ENCODE data around the gene BCL2. TPM values are rescaled to one million over a fixed set of nuclear protein-coding genes. Genes with fewer than 3 reads are reported as not detected.

BCL2 gene
- total and polyA plus RNA-seq, 2 donors from 2014 or later, result 6.0 to 39.2 TPM

- Histone ChIP-seq H3K9me3 (ENCODE audit: control insufficient read depth in 2 of 3, insufficient read depth in 1 of 3, low read length in 3 of 3) (no peaks in the 10 kb centered on the region), H3K36me3 (ENCODE audit: control insufficient read depth in 2 of 3, insufficient read depth in 3 of 3, low read length in 3 of 3) (no peaks in the 10 kb centered on the region), H3K4me3 (ENCODE audit: low read length in 3 of 3) (no peak overlapping the region), H3K27ac (ENCODE audit: low read depth in 2 of 2, low read length in 2 of 2) (no peak overlapping the region), H3K9ac (ENCODE audit: low read length in 3 of 3) (no peak overlapping the region), H3K27me3 (ENCODE audit: control insufficient read depth, insufficient read depth, low read length) (no peaks in the 10 kb centered on the region), H3K4me1 (ENCODE audit: control insufficient read depth in 2 of 3, insufficient read depth in 2 of 3, low read depth in 1 of 3, low read length in 3 of 3) (peaks cover 2 to 7% (median 5%) of the 10 kb centered on the region in 3 donors)
- no peak for FAIRE-seq
- intact Hi-C loops (cut with DNase I), result no loop called here
- TF ChIP-seq CTCF (IDR thresholded peaks at IDR 0.05; ENCODE audit: borderline replicate concordance, extremely low read depth, insufficient read depth), result no peak
- DNase-seq, result no peak
Observed at GRCh38 chr18:63182861-63183260, 136.7 kb downstream of the BCL2 start.

GRCh38 chr18:63182310-63182772 lies 137.2 kb downstream of the BCL2 start:
- Histone ChIP-seq H3K27me3 (ENCODE audit: control insufficient read depth, insufficient read depth, low read length) (no peaks in the 10 kb centered on the region), H3K4me1 (ENCODE audit: control insufficient read depth in 2 of 3, insufficient read depth in 2 of 3, low read depth in 1 of 3, low read length in 3 of 3) (peaks cover 2 to 11% (median 8%) of the 10 kb centered on the region in 3 donors), H3K4me3 (ENCODE audit: low read length in 3 of 3) (no peak overlapping the region), H3K27ac (ENCODE audit: low read depth in 2 of 2, low read length in 2 of 2) (no peak overlapping the region), H3K36me3 (ENCODE audit: control insufficient read depth in 2 of 3, insufficient read depth in 3 of 3, low read length in 3 of 3) (no peaks in the 10 kb centered on the region), H3K9ac (ENCODE audit: low read length in 3 of 3) (no peak overlapping the region), H3K9me3 (ENCODE audit: control insufficient read depth in 2 of 3, insufficient read depth in 1 of 3, low read length in 3 of 3) (no peaks in the 10 kb centered on the region)
- intact Hi-C loops (cut with DNase I), result no loop called here
- TF ChIP-seq CTCF (IDR thresholded peaks at IDR 0.05; ENCODE audit: borderline replicate concordance, extremely low read depth, insufficient read depth), result no peak
- FAIRE-seq (no peak), DNase-seq (no peak)

DNA sequence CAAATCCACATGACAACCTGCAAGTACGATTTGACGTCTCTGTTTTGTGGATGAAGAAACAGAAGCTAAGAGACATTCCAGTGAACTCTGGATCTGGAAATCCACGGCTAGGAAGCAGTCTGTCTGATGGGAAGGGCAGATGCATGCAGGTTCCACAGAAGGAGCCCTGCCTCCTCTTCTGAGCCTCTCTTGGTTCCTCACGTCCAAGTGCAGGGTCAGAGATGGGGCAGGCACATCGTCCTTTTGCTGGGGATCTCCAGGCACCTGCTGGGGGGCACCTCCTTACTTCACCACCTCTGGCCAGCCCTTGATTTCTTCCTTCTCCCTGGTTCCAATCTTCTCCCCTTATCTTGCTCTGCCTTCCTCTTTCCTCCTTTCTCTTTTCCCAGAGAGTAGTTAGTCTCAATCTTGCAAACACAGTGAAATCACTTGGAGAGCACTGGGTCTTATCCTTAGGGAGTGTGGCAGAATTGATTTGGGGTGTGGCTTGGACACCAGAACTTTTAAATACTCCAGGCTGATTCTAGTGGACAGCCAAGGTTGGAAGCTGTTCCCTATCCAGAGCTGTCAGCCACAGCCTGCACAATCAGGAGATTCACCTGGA lies 137.8 kb downstream of the BCL2 start:
- FAIRE-seq, result no peak
- H3K4me1 ChIP-seq (ENCODE audit: control insufficient read depth in 2 of 3, insufficient read depth in 2 of 3, low read depth in 1 of 3, low read length in 3 of 3), result peaks cover 2 to 12% (median 9%) of the 10 kb centered on the region in 3 donors

More for the DNA sequence above, 137.8 kb downstream of the BCL2 start:
- Histone ChIP-seq H3K27me3 (ENCODE audit: control insufficient read depth, insufficient read depth, low read length) (no peaks in the 10 kb centered on the region), H3K9me3 (ENCODE audit: control insufficient read depth in 2 of 3, insufficient read depth in 1 of 3, low read length in 3 of 3) (no peaks in the 10 kb centered on the region), H3K4me3 (ENCODE audit: low read length in 3 of 3) (no peak overlapping the region), H3K36me3 (ENCODE audit: control insufficient read depth in 2 of 3, insufficient read depth in 3 of 3, low read length in 3 of 3) (no peaks in the 10 kb centered on the region), H3K9ac (ENCODE audit: low read length in 3 of 3) (no peak overlapping the region), H3K27ac (ENCODE audit: low read depth in 2 of 2, low read length in 2 of 2) (no peak overlapping the region)
- no peak for TF ChIP-seq CTCF (IDR thresholded peaks at IDR 0.05; ENCODE audit: borderline replicate concordance, extremely low read depth, insufficient read depth)
- no peak for DNase-seq
- intact Hi-C loops (cut with DNase I), result no loop called here
